H1 (cell line): ENCODE results near the gene KCNK4. TPM values are rescaled to one million over a fixed set of nuclear protein-coding genes. Genes with fewer than 3 reads are reported as not detected.
A peak's percentile ranks its signal among the peaks of the same experiment; 100 is the strongest.

Experiments
- CTCF ChIA-PET: fragments of 300-600 bp; sonication (Branson Sonifier 250); formaldehyde crosslinking; loops from one replicate; lab custom pipeline; 2021; ENCODE audit not compliant: partially characterized antibody; lab: Charles Lee
- POLR2A ChIA-PET: fragments of 300-600 bp; sonication (Branson Sonifier 250); formaldehyde crosslinking; loops from one replicate; lab custom pipeline; 2021; ENCODE audit warnings: inconsistent platforms; ENCODE audit not compliant: partially characterized antibody; lab: Charles Lee
- DNase-seq, 2 experiments: peaks; one replicate each; pipeline versions ENCODE4 v3.0.0 to v3.0.0-alpha.2; 2010 to 2022; ENCODE audit warnings: low spot score in 2 of 2, low read depth in 1 of 2, mixed read lengths in 1 of 2
- FAIRE-seq: peaks from 2 replicates; lab custom pipeline; 2011; peaks lifted over from hg19 to GRCh38; lab: Jason Lieb, UNC
- H2AFZ ChIP-seq: 2 replicates; pipeline ENCODE4 v1.8.1; 2012; ENCODE audit warnings: low read length, inconsistent platforms
- H2AK5ac ChIP-seq: 2 replicates; pipeline ENCODE4 v1.6.1; 2013; ENCODE audit warnings: low read depth, low read length
- H2BK120ac ChIP-seq: replicated peaks from 2 replicates; pipeline ENCODE3; 2013; ENCODE audit warnings: low read depth, low read length, inconsistent platforms
- H2BK12ac ChIP-seq: 2 replicates; pipeline ENCODE4 v1.6.1; 2013; ENCODE audit warnings: low read depth, low read length
- H2BK15ac ChIP-seq: 2 replicates; pipeline ENCODE4 v1.6.1; 2013; ENCODE audit warnings: low read length
- H2BK20ac ChIP-seq: 2 replicates; pipeline ENCODE4 v1.6.1; 2013; ENCODE audit warnings: low read length
- H2BK5ac ChIP-seq: 2 replicates; pipeline ENCODE4 v1.6.1; 2013; ENCODE audit warnings: low read depth, low read length
- H3K14ac ChIP-seq: 2 replicates; pipeline ENCODE4 v1.6.1; 2013; ENCODE audit warnings: inconsistent platforms; ENCODE audit not compliant: insufficient read length
- H3K18ac ChIP-seq: 2 replicates; pipeline ENCODE4 v1.6.1; 2013; ENCODE audit warnings: low read length; ENCODE audit errors: extremely low read depth
- H3K23ac ChIP-seq: 2 replicates; pipeline ENCODE4 v1.6.1; 2013; ENCODE audit warnings: inconsistent platforms; ENCODE audit not compliant: insufficient read length
- H3K23me2 ChIP-seq: 2 replicates; pipeline ENCODE4 v1.6.1; 2013; ENCODE audit warnings: low read depth, low read length
- H3K27ac ChIP-seq: 2 replicates; pipeline ENCODE4 v1.6.1; 2011; ENCODE audit warnings: low read depth, low read length, inconsistent platforms
- H3K27me3 ChIP-seq, 4 experiments: replicated peaks in 1 of 4; 1 replicate in 1 of 4; 2 replicates in 3 of 4; pipeline versions ENCODE4 v1.6.1 to v1.8.1; 2011 to 2013; ENCODE audit warnings: low read length in 3 of 4, mild to moderate bottlenecking in 3 of 4, inconsistent platforms in 2 of 4, mixed read lengths in 2 of 4, moderate library complexity in 1 of 4; ENCODE audit not compliant: control insufficient read depth in 3 of 4, insufficient read depth in 3 of 4; ENCODE audit errors: extremely low read depth in 1 of 4
- H3K36me3 ChIP-seq, 4 experiments: 2 replicates each; pipeline versions ENCODE4 v1.6.1 to v1.8.1; 2011 to 2013; ENCODE audit warnings: mild to moderate bottlenecking in 4 of 4, low read length in 3 of 4, moderate library complexity in 2 of 4, control low read depth in 1 of 4, inconsistent platforms in 1 of 4; ENCODE audit not compliant: insufficient read depth in 4 of 4, control insufficient read depth in 2 of 4
- H3K4ac ChIP-seq: replicated peaks from 2 replicates; pipeline ENCODE3; 2013; ENCODE audit warnings: low read length, low read depth, mixed read lengths, inconsistent platforms; ENCODE audit not compliant: insufficient read length
- H3K4me1 ChIP-seq, 4 experiments: replicated peaks in 1 of 4; 1 replicate in 1 of 4; 2 replicates in 3 of 4; pipeline versions ENCODE4 v1.6.1 to v1.8.1; 2011 to 2013; ENCODE audit warnings: low read length in 3 of 4, inconsistent platforms in 2 of 4, mixed read lengths in 1 of 4; ENCODE audit not compliant: insufficient read depth in 4 of 4, control insufficient read depth in 3 of 4
- H3K4me2 ChIP-seq, 2 experiments: 2 replicates each; pipeline versions ENCODE4 v1.6.1 to v1.8.1; 2011 to 2013; ENCODE audit warnings: low read depth in 2 of 2, low read length in 2 of 2, control low read depth in 1 of 2, inconsistent platforms in 1 of 2, mild to moderate bottlenecking in 1 of 2; ENCODE audit not compliant: insufficient read depth in 1 of 2
- H3K4me3 ChIP-seq, 4 experiments: fragments of 200-600, 300-600 bp in 1 of 4; sonication (generic), shearing (Covaris generic), sonication (Bioruptor Twin) in 1 of 4; 2 replicates each; pipeline versions ENCODE4 v1.5.1 to v1.8.1; 2011 to 2016; ENCODE audit warnings: low read length in 4 of 4, low read depth in 3 of 4, control low read depth in 2 of 4, inconsistent platforms in 2 of 4, mild to moderate bottlenecking in 2 of 4, mixed read lengths in 1 of 4, moderate library complexity in 1 of 4; ENCODE audit not compliant: insufficient read depth in 2 of 4; ENCODE audit errors: extremely low read depth in 1 of 4
- H3K56ac ChIP-seq: replicated peaks from 2 replicates; pipeline ENCODE3; 2013; ENCODE audit warnings: low read depth, mild to moderate bottlenecking, mixed read lengths, low read length, inconsistent platforms; ENCODE audit not compliant: insufficient read length
- H3K79me1 ChIP-seq: 2 replicates; pipeline ENCODE4 v1.6.1; 2013; ENCODE audit warnings: low read depth, low read length, control low read depth
- H3K79me2 ChIP-seq, 2 experiments: 2 replicates each; pipeline versions ENCODE4 v1.6.1 to v1.8.1; 2012 to 2013; ENCODE audit warnings: low read length in 2 of 2, mild to moderate bottlenecking in 2 of 2, inconsistent platforms in 1 of 2; ENCODE audit not compliant: insufficient read depth in 2 of 2, control insufficient read depth in 1 of 2
- H3K9ac ChIP-seq, 4 experiments: replicated peaks in 1 of 4; 1 replicate in 1 of 4; 2 replicates in 3 of 4; pipeline versions ENCODE4 v1.6.1 to v1.8.1; 2011 to 2013; ENCODE audit warnings: low read depth in 3 of 4, low read length in 3 of 4, control low read depth in 2 of 4, mild to moderate bottlenecking in 2 of 4, moderate library complexity in 2 of 4, inconsistent platforms in 1 of 4; ENCODE audit errors: extremely low read depth in 1 of 4
- H3K9me3 ChIP-seq, 2 experiments: 2 replicates each; pipeline versions ENCODE4 v1.6.1 to v1.8.1; 2012 to 2013; ENCODE audit warnings: mild to moderate bottlenecking in 2 of 2, moderate library complexity in 2 of 2, control low read depth in 1 of 2, inconsistent platforms in 1 of 2, low read depth in 1 of 2, low read length in 1 of 2, mixed read lengths in 1 of 2; ENCODE audit not compliant: insufficient read depth in 2 of 2
- H4K20me1 ChIP-seq, 2 experiments: replicated peaks in 1 of 2; 2 replicates each; pipeline versions ENCODE3 to v1.8.1; 2011 to 2013; ENCODE audit warnings: inconsistent platforms in 2 of 2, low read length in 2 of 2, mild to moderate bottlenecking in 1 of 2; ENCODE audit not compliant: insufficient read depth in 2 of 2, control insufficient read depth in 1 of 2
- H4K5ac ChIP-seq: 2 replicates; pipeline ENCODE4 v1.6.1; 2013; ENCODE audit warnings: low read length, low read depth, mixed read lengths, inconsistent platforms; ENCODE audit not compliant: insufficient read length
- H4K8ac ChIP-seq: 2 replicates; pipeline ENCODE4 v1.8.0; 2013; ENCODE audit warnings: mild to moderate bottlenecking, moderate library complexity, low read length, inconsistent platforms; ENCODE audit not compliant: insufficient read depth; ENCODE audit errors: extremely low read depth
- H4K91ac ChIP-seq: replicated peaks from 2 replicates; pipeline ENCODE3; 2013; ENCODE audit warnings: low read length, mixed read lengths, inconsistent platforms; ENCODE audit not compliant: insufficient read length
- BCL11A ChIP-seq, 2 experiments: IDR thresholded peaks; one replicate each; pipeline ENCODE4 v1.6.1; 2011; ENCODE audit warnings: low read depth in 2 of 2, low read length in 2 of 2, mild to moderate bottlenecking in 2 of 2
- CEBPB ChIP-seq: IDR thresholded peaks from 2 replicates; pipeline ENCODE4 v1.6.1; 2012; ENCODE audit warnings: low read depth, low read length
- EP300 ChIP-seq, 2 experiments: IDR thresholded peaks; 1 replicate in 1 of 2; 2 replicates in 1 of 2; pipeline ENCODE4 v1.6.1; 2011 to 2012; ENCODE audit warnings: low read depth in 2 of 2, low read length in 2 of 2, mild to moderate bottlenecking in 2 of 2, borderline replicate concordance in 1 of 2, inconsistent platforms in 1 of 2, moderate library complexity in 1 of 2
- EZH2 ChIP-seq: fragments of 200-600 bp; sonication (generic); IDR thresholded peaks from 2 replicates; pipeline ENCODE4 v1.7.1; 2012; ENCODE audit warnings: low read depth, mild to moderate bottlenecking, moderate library complexity, low read length, inconsistent platforms; ENCODE audit not compliant: severe bottlenecking
- KDM4A ChIP-seq: IDR thresholded peaks from one replicate; pipeline ENCODE4 v1.7.1; 2012; ENCODE audit warnings: low read depth, mild to moderate bottlenecking, moderate library complexity, low read length, inconsistent platforms; ENCODE audit not compliant: severe bottlenecking
- SRF ChIP-seq: IDR thresholded peaks from 2 replicates; pipeline ENCODE4 v1.6.1; 2011; ENCODE audit warnings: mild to moderate bottlenecking, low read depth, low read length, moderate library complexity
- TBP ChIP-seq: IDR thresholded peaks from 2 replicates; pipeline ENCODE4 v1.6.1; 2011; ENCODE audit warnings: low read depth, low read length, improper control_type of control experiment
- WGBS, 2 experiments: shearing (Covaris generic) in 1 of 2; methylation state at CpG; one replicate each; pipeline versions ENCODE4 v1.1.6 to v1.1.7; 2013 to 2015; ENCODE audit warnings: low lambda C conversion rate in 2 of 2, mixed read lengths in 2 of 2, inconsistent platforms in 1 of 2, low coverage in 1 of 2, missing lambda C conversion rate in 1 of 2; ENCODE audit not compliant: insufficient replicate concordance in 2 of 2, insufficient coverage in 1 of 2, insufficient read length in 1 of 2; ENCODE audit errors: extremely low coverage in 1 of 2, missing lambda C conversion rate in 1 of 2; 5-methylcytosine and 5-hydroxymethylcytosine counted together
- polyA plus RNA-seq, 7 experiments: library from polyadenylated mRNA; depleted of rRNA in 3 of 7; stranded (reverse) in 5 of 7; unstranded in 2 of 7; fragments of >200 nt in 5 of 7; fragments of 200-250 nt in 2 of 7; gene quantifications; 1 replicate in 5 of 7; 2 replicates in 1 of 7; 4 replicates in 1 of 7; pipeline versions ENCODE4 v1.2.1 to v1.2.3, GENCODE V29; 2011 to 2013; ENCODE audit warnings: missing spikeins in 2 of 7, mixed read lengths in 2 of 7
- total RNA-seq: library from RNA; stranded (reverse); fragmentation: NEBNext Ultra II Directional; extraction: Animal tissue kit (Norgen Biotek cat#: 25700); gene quantifications from 2 replicates; pipeline ENCODE4 v1.2.1, GENCODE V29; 2021
- TF ChIP-seq, protein P1 (sequence below): IDR thresholded peaks from 2 replicates; pipeline ENCODE4 v1.6.1; 2011; ENCODE audit warnings: low read depth, mild to moderate bottlenecking, low read length; ENCODE audit not compliant: insufficient read depth
- TF ChIP-seq, protein P2 (sequence below): IDR thresholded peaks from 2 replicates; pipeline ENCODE4 v1.6.1; 2012; ENCODE audit warnings: low read length, inconsistent platforms

KCNK4 gene
- total and polyA plus RNA-seq, 2 of the 8 experiments (the other 6 are each of a cell fraction or from before 2014, with no cell fraction given), result 0.19 TPM; not detected in 1

DNA sequence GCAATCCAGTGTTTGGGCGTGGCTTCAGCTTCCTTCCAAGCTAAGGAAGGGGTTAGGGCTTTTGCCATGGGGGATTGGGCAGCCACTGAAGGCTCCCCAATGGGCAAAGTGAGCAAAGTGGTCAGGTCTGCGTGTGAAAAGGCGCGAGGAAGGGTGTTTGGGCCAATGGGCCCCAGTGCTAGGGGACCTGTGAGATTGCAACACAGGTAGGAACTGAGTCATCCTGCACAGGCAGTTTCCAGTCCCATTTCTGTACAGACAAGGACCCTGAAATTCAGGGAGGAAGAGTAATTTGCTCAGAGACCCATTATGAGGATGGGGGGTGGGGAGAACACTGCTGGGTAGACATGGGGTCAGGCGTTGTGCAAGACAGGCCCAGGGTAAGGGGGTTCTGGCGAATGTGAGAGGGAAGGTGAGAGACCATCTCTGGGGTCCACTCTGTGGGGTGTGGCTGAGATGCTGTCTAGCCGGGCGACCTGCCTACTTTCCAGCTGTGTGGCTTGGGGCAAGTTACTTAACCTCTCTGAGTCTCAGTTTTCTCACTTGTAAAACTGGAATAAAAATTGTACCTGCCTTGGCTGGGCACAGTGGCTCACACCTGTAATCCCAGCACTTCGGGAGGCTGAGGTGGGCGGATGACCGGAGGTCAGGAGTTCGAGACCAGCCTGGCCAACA is 56.2 kb downstream of the KCNK4 start:
- no peak overlapping the region for H2AFZ ChIP-seq
- H4K5ac ChIP-seq, result no peak overlapping the region
- H3K23me2 ChIP-seq, result peaks cover under 1% of the 10 kb centered on the region; the same call in 1 of the 2 replicates
- H4K91ac ChIP-seq, result no peak overlapping the region
- no peak overlapping the region for H3K9ac ChIP-seq
- CTCF ChIA-PET, result interaction anchor here (0.6 to 37.6 kb wide), 6 partner anchors 3 to 495 kb away, joined by 3 to 614 read pairs (median 208); partner anchors contain the start of genes CATSPERZ, CCDC88B, ESRRA and PRDX5
- 80% methylated on average over 12 of the region's 12 CpGs; no CpG with 5 or more reads in 1 of the 2 experiments for WGBS, 2 experiments
- no peak overlapping the region for H3K23ac ChIP-seq
- no peak overlapping the region for H3K4me2 ChIP-seq
- H3K4ac ChIP-seq, result no peak overlapping the region
- peaks cover 0 to 10% (median 7%) of the 10 kb centered on the region in 4 experiments; a peak in 4 of 7 replicates for H3K4me1 ChIP-seq
- H3K18ac ChIP-seq, result no peak overlapping the region
- H3K56ac ChIP-seq, result no peak overlapping the region
- peaks cover 0 to 2% of the 10 kb centered on the region in 2 experiments for H4K20me1 ChIP-seq
- no peak overlapping the region for H3K14ac ChIP-seq
- H3K79me2 ChIP-seq, result no peaks in the 10 kb centered on the region
- peak overlapping the region; percentile 88; the same call in 1 of the 2 replicates for H2BK15ac ChIP-seq
- H3K79me1 ChIP-seq, result no peaks in the 10 kb centered on the region
- H3K9me3 ChIP-seq, result no peaks in the 10 kb centered on the region
- peak overlapping the region; percentile 3; the same call in 1 of the 2 replicates for H4K8ac ChIP-seq
- H2BK20ac ChIP-seq, result no peak overlapping the region
- POLR2A ChIA-PET, result interaction anchor here (0.7 to 6.1 kb wide), 6 partner anchors 9 to 164 kb away, joined by 3 to 38 read pairs (median 5); partner anchors contain the start of genes PRDX5, RPS6KA4 and TRMT112
- H2BK120ac ChIP-seq, result no peak overlapping the region
- no peak overlapping the region for H3K27ac ChIP-seq
- FAIRE-seq (no peak), DNase-seq (no peak)
- no peaks in the 10 kb centered on the region for H3K27me3 ChIP-seq
- H2BK5ac ChIP-seq, result no peak overlapping the region
- H2BK12ac ChIP-seq, result no peak overlapping the region
- H3K4me3 ChIP-seq, result no peak overlapping the region
- H2AK5ac ChIP-seq, result no peak overlapping the region
- H3K36me3 ChIP-seq, result no peaks in the 10 kb centered on the region
- TF ChIP-seq EP300 (IDR thresholded peaks at IDR 0.05; ENCODE audit: borderline replicate concordance in 1 of 2, low read depth in 2 of 2, low read length in 2 of 2) (no peak), CEBPB (no peak), SRF (no peak), BCL11A (IDR thresholded peaks at IDR 0.05; ENCODE audit: low read depth in 2 of 2, low read length in 2 of 2) (no peak), TBP (no peak), EZH2 (no peak), KDM4A (no peak)
- TF ChIP-seq, protein P1, sequence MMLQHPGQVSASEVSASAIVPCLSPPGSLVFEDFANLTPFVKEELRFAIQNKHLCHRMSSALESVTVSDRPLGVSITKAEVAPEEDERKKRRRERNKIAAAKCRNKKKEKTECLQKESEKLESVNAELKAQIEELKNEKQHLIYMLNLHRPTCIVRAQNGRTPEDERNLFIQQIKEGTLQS, result no peak
- TF ChIP-seq, protein P2, sequence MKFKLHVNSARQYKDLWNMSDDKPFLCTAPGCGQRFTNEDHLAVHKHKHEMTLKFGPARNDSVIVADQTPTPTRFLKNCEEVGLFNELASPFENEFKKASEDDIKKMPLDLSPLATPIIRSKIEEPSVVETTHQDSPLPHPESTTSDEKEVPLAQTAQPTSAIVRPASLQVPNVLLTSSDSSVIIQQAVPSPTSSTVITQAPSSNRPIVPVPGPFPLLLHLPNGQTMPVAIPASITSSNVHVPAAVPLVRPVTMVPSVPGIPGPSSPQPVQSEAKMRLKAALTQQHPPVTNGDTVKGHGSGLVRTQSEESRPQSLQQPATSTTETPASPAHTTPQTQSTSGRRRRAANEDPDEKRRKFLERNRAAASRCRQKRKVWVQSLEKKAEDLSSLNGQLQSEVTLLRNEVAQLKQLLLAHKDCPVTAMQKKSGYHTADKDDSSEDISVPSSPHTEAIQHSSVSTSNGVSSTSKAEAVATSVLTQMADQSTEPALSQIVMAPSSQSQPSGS, result no peak
